Lung (tissue), 12 donors: ENCODE measurements around the gene TNFRSF13B. TPM values are rescaled to one million over a fixed set of nuclear protein-coding genes. Genes with fewer than 3 reads are reported as not detected.

Source experiments
- ATAC-seq: fragments of 200-7000 bp; cut with Tn5 transposase; one replicate; pipeline ENCODE4 v1.9.1; 2020; ENCODE audit warnings: moderate number of reproducible peaks; ENCODE audit not compliant: insufficient read depth, low FRiP score
- DNase-seq, 3 donors: peaks; one replicate each; pipeline ENCODE4 v3.0.0-alpha.2; 2013 to 2017
- H3K27ac ChIP-seq, 2 donors: one replicate each; pipeline ENCODE4 v1.5.1; 2013; ENCODE audit warnings: mild to moderate bottlenecking in 2 of 2, moderate library complexity in 2 of 2, control low read depth in 1 of 2, inconsistent platforms in 1 of 2, low read depth in 1 of 2, low read length in 1 of 2
- H3K27me3 ChIP-seq, 3 donors: one replicate each; pipeline ENCODE4 v1.5.1; 2013; ENCODE audit warnings: low read length in 2 of 3; ENCODE audit not compliant: control insufficient read depth in 3 of 3, insufficient read depth in 3 of 3
- H3K36me3 ChIP-seq, 4 donors: one replicate each; pipeline ENCODE4 v1.5.1; 2013; ENCODE audit warnings: low read length in 4 of 4, mild to moderate bottlenecking in 1 of 4, moderate library complexity in 1 of 4; ENCODE audit not compliant: control insufficient read depth in 4 of 4, insufficient read depth in 4 of 4
- H3K4me1 ChIP-seq, 5 donors: one replicate each; pipeline ENCODE4 v1.5.1; 2013; ENCODE audit warnings: low read length in 5 of 5, mild to moderate bottlenecking in 2 of 5, moderate library complexity in 1 of 5; ENCODE audit not compliant: control insufficient read depth in 5 of 5, insufficient read depth in 5 of 5
- H3K4me3 ChIP-seq: one replicate; pipeline ENCODE4 v1.5.1; 2013; ENCODE audit warnings: mild to moderate bottlenecking, control low read depth, moderate library complexity
- H3K9ac ChIP-seq, 2 donors: one replicate each; pipeline ENCODE4 v1.5.1; 2013; ENCODE audit warnings: low read length in 2 of 2, control low read depth in 1 of 2; ENCODE audit not compliant: insufficient read depth in 1 of 2
- H3K9me3 ChIP-seq, 4 donors: one replicate each; pipeline ENCODE4 v1.5.1; 2013; ENCODE audit warnings: low read length in 3 of 4, mild to moderate bottlenecking in 1 of 4, moderate library complexity in 1 of 4; ENCODE audit not compliant: control insufficient read depth in 4 of 4, insufficient read depth in 3 of 4
- CTCF ChIP-seq: IDR thresholded peaks from 2 replicates; pipeline ENCODE4 v1.5.1; 2012; ENCODE audit warnings: mild to moderate bottlenecking; ENCODE audit errors: control extremely low read depth, extremely low read depth
- WGBS, 2 donors: extraction: QIAGEN DNeasy Blood & Tissue Kit; methylation state at CpG; one replicate each; pipeline ENCODE4 v1.1.7; 2013; 5-methylcytosine and 5-hydroxymethylcytosine counted together
- polyA plus RNA-seq, 2 donors: library from polyadenylated mRNA; stranded (reverse); fragments of 200-250 nt; gene quantifications; one replicate each; pipeline ENCODE4 v1.2.1, GENCODE V29; 2013
- total RNA-seq, 2 donors: library from RNA; depleted of rRNA in 1 of 2; stranded (reverse); fragments of >200 nt in 1 of 2; gene quantifications; one replicate each; pipeline ENCODE4 v1.2.1, GENCODE V29; 2014 to 2021
- donor health status: control.
- donor health status: control.
- donor health status: Bipolar disorder and iron deficiency.
- donor health status: healthy.
- donor health status: DM: yes; HTN: yes; CAD: no.

The TNFRSF13B gene
- total and polyA plus RNA-seq, 4 donors, result 0.08 to 1.4 (median 0.48) TPM

DNA sequence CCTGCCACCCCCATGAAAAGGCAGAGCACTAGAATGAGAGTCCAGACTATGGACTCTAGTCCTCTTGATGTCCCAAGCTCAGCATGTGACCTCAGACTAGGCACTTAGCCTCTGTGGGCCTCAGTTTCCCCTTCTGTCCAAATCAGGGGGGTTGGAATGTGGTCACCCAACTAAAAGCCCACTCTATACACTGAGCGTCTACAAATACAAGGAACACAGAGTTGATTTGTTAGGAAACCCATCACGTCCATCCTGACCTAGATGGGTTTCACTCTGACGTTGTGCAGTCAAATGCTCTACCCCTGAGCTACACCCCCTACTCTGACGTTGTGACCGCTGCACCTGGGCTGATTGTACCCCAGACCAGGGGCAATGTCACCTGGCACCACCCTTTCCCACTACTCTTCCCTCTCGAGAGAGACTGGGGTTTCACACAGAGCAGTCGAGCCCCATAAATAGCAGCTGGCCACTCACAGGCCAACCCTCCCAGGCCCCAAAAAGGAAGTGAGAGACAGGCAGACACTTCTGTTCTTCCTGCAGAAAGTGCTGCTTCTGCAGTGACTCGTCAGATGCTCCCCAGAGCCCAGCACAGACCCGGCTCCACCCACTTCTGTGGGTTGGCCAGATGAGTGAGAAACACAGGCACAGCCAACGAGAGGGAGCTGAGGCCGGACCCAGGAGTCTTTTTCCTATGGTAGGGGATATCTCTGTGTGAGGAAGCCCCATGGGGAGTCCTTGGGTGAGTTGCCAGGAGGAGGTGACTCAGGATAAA is 16.1 kb upstream of the TNFRSF13B start:
- no peak for TF ChIP-seq CTCF
- Histone ChIP-seq H3K27ac (peak overlapping the region in 1 of 2 donors; percentile 32), H3K9me3 (no peaks in the 10 kb centered on the region), H3K4me3 (no peak overlapping the region), H3K36me3 (no peaks in the 10 kb centered on the region), H3K4me1 (peaks cover 0 to 3% (median 0%) of the 10 kb centered on the region in 5 donors), H3K9ac (no peak overlapping the region), H3K27me3 (no peaks in the 10 kb centered on the region)
- ATAC-seq (peak; percentile 63), DNase-seq (peak; percentile 54 to 65 (median 56))
- WGBS, 2 donors, result 24 to 39% methylated on average over 11 of the region's 11 CpGs

DNA sequence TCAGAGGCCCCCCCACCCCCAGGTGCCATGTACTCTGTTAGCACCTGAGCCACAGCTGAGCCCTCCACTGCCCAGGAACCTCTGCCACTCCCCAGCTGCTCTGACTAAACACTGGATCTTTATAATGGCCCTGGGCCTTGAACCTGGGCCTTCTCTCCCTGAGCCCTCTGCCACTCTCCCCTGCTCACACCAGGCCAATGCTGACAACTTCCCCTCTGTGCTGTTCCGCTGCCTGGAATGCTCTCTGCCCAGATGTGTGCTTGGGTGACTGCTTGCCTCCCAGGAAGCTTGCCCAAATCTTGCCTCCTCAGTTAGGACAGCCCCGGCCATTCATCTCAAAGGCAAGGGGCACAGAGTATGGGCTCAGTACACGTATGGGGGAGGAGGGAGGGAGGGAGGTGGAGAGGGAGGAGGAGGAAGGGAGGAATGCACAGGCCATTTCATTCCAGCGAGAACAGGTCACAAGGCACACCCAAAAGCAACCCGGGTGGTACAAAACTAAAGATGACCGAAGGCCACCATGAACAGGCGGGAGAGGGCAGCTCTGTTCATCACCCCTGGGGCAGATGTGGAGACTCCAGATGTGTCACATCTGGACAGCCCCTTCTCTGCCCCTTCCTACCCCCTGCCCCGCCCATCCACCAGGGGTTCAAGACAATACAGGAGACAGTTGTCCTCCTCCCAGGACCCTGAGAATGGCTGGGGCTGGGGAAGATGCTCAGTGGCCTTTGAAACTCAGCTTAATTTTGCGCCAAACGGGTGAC is 15.3 kb upstream of the TNFRSF13B start:
- DNase-seq, result no peak
- ATAC-seq, result no peak
- no peaks in the 10 kb centered on the region for H3K36me3 ChIP-seq
- H3K9me3 ChIP-seq, result no peaks in the 10 kb centered on the region
- H3K27ac ChIP-seq, result no peak overlapping the region
- H3K4me1 ChIP-seq, result peaks cover 0 to 3% (median 0%) of the 10 kb centered on the region in 5 donors
- H3K9ac ChIP-seq, result no peak overlapping the region
- 89 to 91% methylated on average over 10 of the region's 10 CpGs for WGBS, 2 donors
- no peak for TF ChIP-seq CTCF
- no peaks in the 10 kb centered on the region for H3K27me3 ChIP-seq
- H3K4me3 ChIP-seq, result no peak overlapping the region

DNA sequence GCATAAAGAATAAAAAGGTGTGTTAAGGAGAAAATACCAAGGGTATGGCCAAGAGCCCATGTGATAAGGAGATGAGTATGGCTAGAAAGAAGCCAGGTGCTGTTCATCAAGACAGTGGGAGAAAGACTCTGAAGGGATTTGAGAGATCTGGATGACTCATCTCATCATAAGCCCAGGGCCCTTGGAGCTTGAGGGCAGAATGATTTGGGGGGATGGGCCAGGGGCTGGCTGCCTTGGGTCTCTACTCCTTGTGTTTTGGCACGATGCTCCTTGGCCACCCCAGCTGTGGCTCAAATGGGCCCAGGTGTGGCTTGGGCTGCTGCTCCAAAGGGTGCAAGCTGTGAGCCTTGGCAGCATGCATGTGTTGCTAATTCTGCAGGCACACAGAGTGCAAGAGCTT is 14.5 kb upstream of the TNFRSF13B start:
- no peak overlapping the region for H3K4me3 ChIP-seq
- H3K27ac ChIP-seq, result no peak overlapping the region
- 79 to 87% methylated on average over 1 of the region's 1 CpG for WGBS, 2 donors
- no peak for TF ChIP-seq CTCF
- H3K9me3 ChIP-seq, result no peaks in the 10 kb centered on the region
- no peak overlapping the region for H3K9ac ChIP-seq
- DNase-seq (no peak), ATAC-seq (no peak)
- H3K4me1 ChIP-seq, result peaks cover 0 to 3% (median 0%) of the 10 kb centered on the region in 5 donors
- H3K36me3 ChIP-seq, result no peaks in the 10 kb centered on the region
- no peaks in the 10 kb centered on the region for H3K27me3 ChIP-seq
